Activated CD4-positive, alpha-beta memory T cell treated with anti-CD3 and anti-CD28 coated beads, Interleukin-2, amount 10 ng/mL, durations not matched to agents 7 days and 5 days (primary cell): ENCODE data around the gene RAD23A. TPM values are rescaled to one million over a fixed set of nuclear protein-coding genes. Genes with fewer than 3 reads are reported as not detected.
A peak's percentile ranks its signal among the peaks of the same experiment; 100 is the strongest.

Experiments used
- CTCF ChIA-PET: fragments of 350-600 bp; sonication (Branson Sonifier 250); formaldehyde crosslinking; loops from one replicate; lab custom pipeline; 2021; ENCODE audit warnings: antibody characterized with exemption, inconsistent platforms; lab: Charles Lee
- POLR2A ChIA-PET: fragments of 350-600 bp; sonication (Branson Sonifier 250); formaldehyde crosslinking; loops from one replicate; lab custom pipeline; 2021; ENCODE audit warnings: antibody characterized with exemption; lab: Charles Lee
- DNase-seq: peaks from one replicate; pipeline ENCODE4 v3.0.0-alpha.2; 2020
- H3K27ac Mint-ChIP-seq: one replicate; pipeline ENCODE4 v1.8.0; 2021; ENCODE audit warnings: mild to moderate bottlenecking, mixed read lengths
- H3K27me3 Mint-ChIP-seq: one replicate; pipeline ENCODE4 v1.8.0; 2021; ENCODE audit warnings: mixed read lengths
- H3K36me3 Mint-ChIP-seq: one replicate; pipeline ENCODE4 v1.8.0; 2021; ENCODE audit warnings: low read depth, mixed read lengths
- H3K4me1 Mint-ChIP-seq: one replicate; pipeline ENCODE4 v1.8.0; 2021; ENCODE audit warnings: mixed read lengths
- H3K4me3 Mint-ChIP-seq: one replicate; pipeline ENCODE4 v1.8.0; 2021; ENCODE audit warnings: mild to moderate bottlenecking, mixed read lengths
- H3K9me3 Mint-ChIP-seq: one replicate; pipeline ENCODE4 v1.8.0; 2021; ENCODE audit warnings: mixed read lengths
- total RNA-seq, 2 experiments: library from RNA; stranded (reverse); gene quantifications; one replicate each; pipeline ENCODE4 v1.2.3, GENCODE V29; 2021

Gene RAD23A
- total RNA-seq, 2 experiments from 2014 or later = 119 to 123 TPM

GRCh38 chr19:12924621-12925310 lies 20.9 kb upstream of the RAD23A start:
- Mint-ChIP-seq H3K27me3 (no peaks in the 10 kb centered on the region), H3K4me3 (no peak overlapping the region), H3K27ac (no peak overlapping the region), H3K9me3 (no peaks in the 10 kb centered on the region), H3K4me1 (peaks cover 8% of the 10 kb centered on the region), H3K36me3 (peaks cover 58% of the 10 kb centered on the region)
- ChIA-PET POLR2A (interaction anchor here (0.7 to 1.2 kb wide), 2 partner anchors 8 to 32 kb away, joined by 4 to 6 read pairs; partner anchors contain the start of genes FARSA and GADD45GIP1), CTCF (interaction anchor here (0.5 kb wide), 1 partner anchor 18 kb away, joined by 3 read pairs; no protein-coding TSS in a partner anchor)
- DNase-seq = no peak

- CTCF ChIA-PET = no interaction called here
- Mint-ChIP-seq H3K4me1 (peaks cover 23% of the 10 kb centered on the region), H3K36me3 (peaks cover 43% of the 10 kb centered on the region), H3K27me3 (no peaks in the 10 kb centered on the region), H3K27ac (no peak overlapping the region), H3K9me3 (no peaks in the 10 kb centered on the region), H3K4me3 (no peak overlapping the region)
- DNase-seq = no peak
- POLR2A ChIA-PET = interaction anchor here (1.8 to 2.3 kb wide), 2 partner anchors 8 to 11 kb away, joined by 7 to 8 read pairs; partner anchors contain the start of genes CALR and SYCE2
Measured at GRCh38 chr19:12930002-12930645, 15.5 kb upstream of the RAD23A start.

- Mint-ChIP-seq H3K9me3 (no peaks in the 10 kb centered on the region), H3K4me1 (peaks cover 33% of the 10 kb centered on the region), H3K4me3 (peak overlapping the region; percentile 99), H3K27ac (peak overlapping the region; percentile 87), H3K27me3 (no peaks in the 10 kb centered on the region), H3K36me3 (peaks cover 29% of the 10 kb centered on the region)
- ChIA-PET CTCF (interaction anchor here (0.6 to 3.2 kb wide), 9 partner anchors 14 to 175 kb away, joined by 3 to 19 read pairs (median 4); partner anchors contain the start of genes GCDH, KLF1 and SYCE2), POLR2A (interaction anchor here (0.7 to 3.1 kb wide), 19 partner anchors 8 to 236 kb away, joined by 3 to 18 read pairs (median 6); partner anchors contain the start of genes GADD45GIP1, GCDH, KLF1 and RAD23A)
- DNase-seq = peak; percentile 38
Measured at GRCh38 chr19:12932392-12933286, 13.0 kb upstream of the RAD23A start.

- H3K4me3 Mint-ChIP-seq = peak within 1 kb of the TSS; percentile 99
- no peaks in the 10 kb centered on the region for H3K9me3 Mint-ChIP-seq
- DNase-seq = peak; percentile 93
- ChIA-PET CTCF (interaction anchor here (1.1 to 3.2 kb wide), 5 partner anchors 32 to 175 kb away, joined by 3 to 19 read pairs (median 4); partner anchors contain the start of genes GCDH and KLF1), POLR2A (interaction anchor here (0.9 to 3.1 kb wide), 17 partner anchors 9 to 236 kb away, joined by 3 to 18 read pairs (median 7); partner anchors contain the start of genes GADD45GIP1, GCDH, KLF1 and RAD23A)
- H3K36me3 Mint-ChIP-seq = peaks cover 27% of the 10 kb centered on the region
- peak within 1 kb of the TSS; percentile 87 for H3K27ac Mint-ChIP-seq
- peaks cover 38% of the 10 kb centered on the region for H3K4me1 Mint-ChIP-seq
- H3K27me3 Mint-ChIP-seq = no peaks in the 10 kb centered on the region
Measured at GRCh38 chr19:12933287-12934072, 12.2 kb upstream of the RAD23A start, which contains the start of gene FARSA. FARSA (minus strand) TSS chr19:12933711; CDS start chr19:12933696, 15 bp downstream.

GRCh38 chr19:12935071-12935470 lies 10.6 kb upstream of the RAD23A start:
- Mint-ChIP-seq H3K4me1 (peaks cover 46% of the 10 kb centered on the region), H3K27ac (no peak overlapping the region), H3K9me3 (no peaks in the 10 kb centered on the region), H3K4me3 (no peak overlapping the region), H3K27me3 (no peaks in the 10 kb centered on the region), H3K36me3 (peaks cover 32% of the 10 kb centered on the region)
- ChIA-PET POLR2A (no interaction called here), CTCF (no interaction called here)
- no peak for DNase-seq

- no peaks in the 10 kb centered on the region for H3K27me3 Mint-ChIP-seq
- no peak overlapping the region for H3K27ac Mint-ChIP-seq
- no peak overlapping the region for H3K4me3 Mint-ChIP-seq
- no peak for DNase-seq
- peaks cover 58% of the 10 kb centered on the region for H3K4me1 Mint-ChIP-seq
- ChIA-PET CTCF (no interaction called here), POLR2A (interaction anchor here (1.0 to 3.3 kb wide), 7 partner anchors 10 to 181 kb away, joined by 3 to 37 read pairs (median 16); partner anchors contain the start of genes JUNB, NACC1, RAD23A and SYCE2)
- no peaks in the 10 kb centered on the region for H3K9me3 Mint-ChIP-seq
- H3K36me3 Mint-ChIP-seq = peaks cover 45% of the 10 kb centered on the region
Measured at GRCh38 chr19:12936582-12936981, 9.1 kb upstream of the RAD23A start.

- Mint-ChIP-seq H3K4me3 (peak overlapping the region; percentile 99), H3K9me3 (no peaks in the 10 kb centered on the region), H3K27ac (peak overlapping the region; percentile 92), H3K27me3 (no peaks in the 10 kb centered on the region), H3K36me3 (peaks cover 50% of the 10 kb centered on the region), H3K4me1 (peaks cover 61% of the 10 kb centered on the region)
- DNase-seq = no peak
- POLR2A ChIA-PET = interaction anchor here (0.7 to 3.3 kb wide), 18 partner anchors 8 to 241 kb away, joined by 3 to 37 read pairs (median 8); partner anchors contain the start of genes FBXW9, GADD45GIP1, GCDH and JUNB
- CTCF ChIA-PET = interaction anchor here (0.9 to 1.4 kb wide), 6 partner anchors 28 to 204 kb away, joined by 3 to 10 read pairs (median 4); partner anchors contain the start of gene GCDH
Measured at GRCh38 chr19:12937093-12937926, 8.4 kb upstream of the RAD23A start.

- Mint-ChIP-seq H3K4me1 (peaks cover 59% of the 10 kb centered on the region), H3K27me3 (no peaks in the 10 kb centered on the region), H3K27ac (peak within 1 kb of the TSS; percentile 92), H3K36me3 (peaks cover 52% of the 10 kb centered on the region), H3K9me3 (no peaks in the 10 kb centered on the region), H3K4me3 (peak within 1 kb of the TSS; percentile 99)
- POLR2A ChIA-PET = interaction anchor here (0.7 to 3.3 kb wide), 19 partner anchors 8 to 242 kb away, joined by 3 to 37 read pairs (median 8); partner anchors contain the start of genes FBXW9, GADD45GIP1, GCDH and JUNB
- peak; percentile 99 for DNase-seq
- CTCF ChIA-PET = interaction anchor here (0.5 to 1.4 kb wide), 7 partner anchors 27 to 205 kb away, joined by 3 to 10 read pairs (median 3); partner anchors contain the start of gene GCDH
Measured at GRCh38 chr19:12937927-12938778, 7.5 kb upstream of the RAD23A start, which contains the start of gene CALR. CALR (plus strand) TSS chr19:12938609; CDS start chr19:12938680, 71 bp downstream.

GRCh38 chr19:12938779-12939601 lies 6.7 kb upstream of the RAD23A start:
- no peaks in the 10 kb centered on the region for H3K9me3 Mint-ChIP-seq
- H3K4me1 Mint-ChIP-seq = peaks cover 61% of the 10 kb centered on the region
- H3K27me3 Mint-ChIP-seq = no peaks in the 10 kb centered on the region
- H3K4me3 Mint-ChIP-seq = peak overlapping the region; percentile 99
- DNase-seq = peak; percentile 51
- peak overlapping the region; percentile 92 for H3K27ac Mint-ChIP-seq
- ChIA-PET POLR2A (interaction anchor here (0.7 to 3.3 kb wide), 14 partner anchors 9 to 213 kb away, joined by 3 to 37 read pairs (median 8); partner anchors contain the start of genes GADD45GIP1, GCDH, JUNB and NACC1), CTCF (interaction anchor here (0.8 to 1.0 kb wide), 2 partner anchors 26 to 54 kb away, joined by 3 to 4 read pairs; no protein-coding TSS in a partner anchor)
- peaks cover 56% of the 10 kb centered on the region for H3K36me3 Mint-ChIP-seq
